GM19397 (cell line): ENCODE data around the gene ABLIM1.

ENCODE experiments used
- ATAC-seq: cut with Tn5 transposase; IDR thresholded peaks from one replicate; pipeline ENCODE4 v1.9.1; 2021; ENCODE audit warnings: mild to moderate bottlenecking, moderate library complexity; ENCODE audit not compliant: unreplicated experiment

The ABLIM1 gene

GRCh38 chr10:114471906-114472876 is 185.9 kb downstream of the ABLIM1 start:
- no peak for ATAC-seq

DNA sequence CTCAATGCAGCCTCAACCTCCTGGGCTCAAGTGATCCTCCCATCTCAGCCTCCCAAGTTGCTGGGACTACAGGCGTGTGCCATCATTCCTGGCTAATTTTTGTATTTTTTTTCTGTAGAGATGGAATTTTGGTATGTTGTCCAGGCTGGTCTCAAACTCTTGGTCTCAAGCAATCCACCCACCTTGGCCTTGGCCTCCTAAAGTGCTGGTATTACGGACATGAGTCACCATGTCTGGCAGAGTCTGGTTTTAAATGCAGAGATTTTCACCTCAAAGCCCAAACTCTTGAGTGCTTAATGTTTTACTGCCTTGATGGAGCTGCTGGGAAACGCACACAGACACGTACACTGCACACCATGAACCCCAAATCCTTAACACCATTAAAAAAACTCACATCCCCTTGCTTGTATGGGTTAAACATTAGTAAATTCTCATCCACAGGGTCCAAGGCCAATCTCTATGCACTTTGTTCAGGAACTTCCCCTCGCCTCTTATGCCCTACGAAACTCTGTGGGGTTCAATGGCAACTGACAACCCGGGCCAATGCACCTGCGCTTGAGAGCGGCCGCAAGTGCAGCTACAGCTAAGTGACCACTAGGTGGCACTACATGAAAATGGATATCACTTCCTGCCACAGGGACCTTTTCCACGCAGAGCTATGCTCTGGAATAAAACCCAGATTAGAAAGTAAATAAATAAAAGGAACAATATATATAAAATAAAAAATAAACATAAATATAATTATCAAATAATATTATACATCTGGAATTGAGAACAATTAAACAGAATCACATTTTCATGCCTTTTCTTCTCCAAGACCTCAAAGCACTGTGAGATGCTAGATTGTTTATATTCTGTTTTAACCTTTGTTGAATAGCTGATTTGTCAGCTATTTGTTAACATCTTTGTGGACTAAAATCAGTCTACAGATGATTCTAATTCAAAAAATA is 186.8 kb downstream of the ABLIM1 start:
- peak; percentile 92 for ATAC-seq

DNA sequence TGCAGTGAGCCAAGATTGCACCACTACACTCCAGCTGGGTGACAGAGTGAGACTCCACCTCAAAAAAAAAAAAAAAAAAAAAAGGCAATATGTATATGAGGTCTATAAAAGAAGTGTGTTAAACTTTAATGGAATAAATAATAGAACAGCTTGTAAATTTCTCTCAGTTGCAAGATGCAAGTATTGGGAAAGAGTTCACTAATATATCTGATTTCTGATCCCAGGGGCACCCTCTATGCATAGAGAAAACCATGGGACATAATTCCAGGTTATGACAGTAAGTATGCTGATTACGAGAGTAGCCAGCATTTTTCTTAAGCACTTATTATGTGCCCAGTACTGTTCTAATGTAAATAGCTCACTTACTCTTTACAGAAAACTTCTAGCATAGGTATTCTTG is 187.7 kb downstream of the ABLIM1 start:
- ATAC-seq, result no peak

DNA sequence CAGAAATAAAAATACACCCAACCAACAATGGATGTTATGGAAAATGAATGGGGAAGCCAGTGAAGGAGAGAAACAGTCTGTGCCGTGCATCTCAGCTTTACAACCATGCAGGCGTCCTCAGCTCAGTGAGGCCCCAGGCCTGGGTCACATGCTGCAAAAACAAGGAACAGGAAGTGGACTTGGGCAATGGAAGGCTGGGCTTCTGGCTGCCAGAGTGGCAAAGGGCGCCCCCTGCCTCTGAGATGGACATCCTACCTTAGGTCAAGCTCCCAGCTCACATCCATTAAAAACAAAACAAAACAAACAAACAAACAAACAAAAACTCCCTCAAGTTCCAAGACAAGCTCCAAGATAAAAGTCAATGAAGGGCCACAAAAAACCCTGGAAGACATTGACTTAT is 199.1 kb downstream of the ABLIM1 start:
- ATAC-seq, result no peak

GRCh38 chr10:114458216-114458920 is 199.7 kb downstream of the ABLIM1 start:
- no peak for ATAC-seq

- no peak for ATAC-seq
These were observed 204.5 kb downstream of the ABLIM1 start for GRCh38 chr10:114453576-114453975.

- ATAC-seq, result no peak
These were observed 209.2 kb downstream of the ABLIM1 start for GRCh38 chr10:114448897-114449296.

GRCh38 chr10:114445332-114445731 is 212.7 kb downstream of the ABLIM1 start:
- no peak for ATAC-seq

GRCh38 chr10:114444819-114445218 is 213.3 kb downstream of the ABLIM1 start:
- no peak for ATAC-seq

DNA sequence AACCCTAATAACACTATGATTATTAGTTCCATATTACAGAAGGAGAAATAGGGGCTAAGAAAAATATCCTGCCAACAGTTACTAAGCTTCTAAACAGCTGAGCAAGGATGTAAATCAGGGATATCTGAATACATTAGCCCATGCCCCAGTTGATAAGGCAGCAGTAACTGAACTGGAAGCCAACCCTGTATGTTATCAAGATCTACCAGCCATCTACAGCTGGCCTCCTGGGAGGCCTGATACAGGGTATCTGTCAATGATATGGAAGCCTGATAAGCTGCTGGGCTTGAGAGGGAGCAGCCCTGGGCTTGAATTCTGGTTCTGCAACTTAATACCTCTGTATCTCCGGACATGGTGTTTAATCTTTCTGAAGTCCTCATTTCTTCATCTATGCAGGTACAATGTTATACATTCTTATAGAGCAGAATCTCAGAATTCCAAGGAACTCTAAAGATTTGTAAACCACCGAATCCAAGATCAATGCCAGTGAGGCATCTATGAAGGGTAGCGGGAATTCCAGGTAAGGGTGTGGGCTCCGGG is 215.9 kb downstream of the ABLIM1 start:
- ATAC-seq, result no peak

- ATAC-seq, result no peak
These were observed 217.0 kb downstream of the ABLIM1 start for GRCh38 chr10:114441107-114441506.

GRCh38 chr10:114437473-114438292 is 220.4 kb downstream of the ABLIM1 start:
- no peak for ATAC-seq

DNA sequence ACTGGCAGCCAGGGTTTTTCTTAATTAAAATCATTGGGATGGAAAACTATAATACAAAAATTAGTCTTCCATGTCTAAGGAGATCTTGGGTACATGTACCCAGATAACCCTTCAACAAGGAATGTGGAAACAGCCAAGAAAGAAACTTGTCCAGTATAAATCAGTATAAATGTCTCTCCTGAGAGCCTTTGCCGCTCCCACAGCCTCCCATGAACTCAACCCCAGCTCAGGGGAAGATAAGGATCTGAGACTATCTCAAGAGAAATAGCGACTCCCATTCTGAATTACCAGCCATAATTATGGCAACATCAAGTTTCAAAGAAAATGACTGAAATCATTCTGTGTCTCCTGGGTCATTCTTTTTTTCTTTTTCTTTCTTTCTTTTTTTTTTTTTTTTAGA is 221.1 kb downstream of the ABLIM1 start:
- ATAC-seq, result no peak

- no peak for ATAC-seq
These were observed 225.4 kb downstream of the ABLIM1 start for GRCh38 chr10:114432566-114433093.

GRCh38 chr10:114431414-114432135 is 226.5 kb downstream of the ABLIM1 start:
- ATAC-seq, result no peak

DNA sequence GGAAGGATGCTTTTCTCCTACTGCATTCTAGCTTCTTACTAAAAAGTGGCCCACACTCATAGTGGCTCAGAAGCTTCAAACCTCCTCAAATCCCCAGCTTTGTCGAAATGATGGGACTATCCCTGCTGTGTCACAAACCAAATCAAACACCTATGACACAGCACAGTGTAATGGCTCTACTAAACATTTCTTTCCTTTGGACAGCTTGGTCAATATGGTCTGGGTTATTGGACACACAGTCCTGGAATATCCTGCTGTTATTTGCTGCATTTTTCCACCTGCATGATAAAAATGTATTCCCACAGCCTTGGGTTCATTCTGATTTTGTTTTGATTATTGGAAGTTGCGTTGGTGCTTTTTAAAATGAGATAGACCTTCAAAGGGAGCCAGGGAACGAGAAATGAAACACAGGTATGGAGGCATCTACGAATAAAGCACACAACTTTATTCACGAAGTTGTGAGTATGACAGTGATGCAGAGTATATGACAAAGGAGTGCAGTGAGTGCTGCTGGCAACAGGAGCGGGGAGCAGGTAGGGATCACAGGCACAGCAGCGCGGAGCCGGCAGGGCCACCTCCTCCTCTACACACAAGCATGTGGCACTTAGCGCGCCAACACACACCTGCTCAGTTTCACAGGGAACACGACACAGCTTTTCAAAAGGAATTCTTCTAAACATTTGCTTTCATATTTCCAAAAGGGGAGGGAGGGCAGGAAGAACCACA is 227.2 kb downstream of the ABLIM1 start:
- no peak for ATAC-seq

- ATAC-seq, result no peak
These were observed 228.3 kb downstream of the ABLIM1 start for GRCh38 chr10:114429581-114430335.
